ENCODE data around the gene POLR2J. TPM values are rescaled to one million over a fixed set of nuclear protein-coding genes. Genes with fewer than 3 reads are reported as not detected.

POLR2J gene
- total and polyA plus RNA-seq, 10 of the 15 experiments (the other 5 are each of a cell fraction or from before 2014, with no cell fraction given) = 16.4 to 119 (median 77.4) TPM

- TF ChIP-seq ETV6 (conservative IDR thresholded peaks at IDR 0.05 in 1 of 2, IDR thresholded peaks at IDR 0.05 in 1 of 2; ENCODE audit: borderline replicate concordance in 1 of 2, low read depth in 1 of 2) (no peak; a peak in 1 of 4 replicates), NFYA (IDR thresholded peaks at IDR 0.05; ENCODE audit: borderline replicate concordance, low read depth, low read length) (no peak), RUNX3 (IDR thresholded peaks at IDR 0.05; ENCODE audit: low read length) (peak; percentile 74), YY1 (IDR thresholded peaks at IDR 0.05; ENCODE audit: low read depth, low read length) (no peak), HDAC6 (IDR thresholded peaks at IDR 0.05; ENCODE audit: unreplicated experiment) (no peak), TARDBP (IDR thresholded peaks at IDR 0.05; ENCODE audit: borderline replicate concordance) (no peak), NFIC (IDR thresholded peaks at IDR 0.05; ENCODE audit: low read depth, low read length) (no peak), KAT2A (conservative IDR thresholded peaks at IDR 0.05; ENCODE audit: control insufficient read depth, low read depth, low read length) (no peak), TCF3 (IDR thresholded peaks at IDR 0.05; ENCODE audit: borderline replicate concordance, insufficient read depth, low read depth, low read length) (peak; percentile 92), E2F8 (IDR thresholded peaks at IDR 0.05; ENCODE audit: low read depth, partially characterized antibody) (no peak), KDM1A (IDR thresholded peaks at IDR 0.05; ENCODE audit: borderline replicate concordance) (no peak), NBN (IDR thresholded peaks at IDR 0.05) (peak; percentile 80), PAX8 (IDR thresholded peaks at IDR 0.05) (no peak), EED (IDR thresholded peaks at IDR 0.05; ENCODE audit: low read depth) (peak; percentile 92), POU2F2 (IDR thresholded peaks at IDR 0.05; ENCODE audit: borderline replicate concordance, low read depth, low read length) (no peak), JUND (IDR thresholded peaks at IDR 0.05; ENCODE audit: low read depth, low read length) (no peak), HSF1 (IDR thresholded peaks at IDR 0.05; ENCODE audit: low read depth, low read length) (no peak), ASH2L (IDR thresholded peaks at IDR 0.05; ENCODE audit: borderline replicate concordance, low read depth) (no peak)
- TF ChIP-seq, protein P1, sequence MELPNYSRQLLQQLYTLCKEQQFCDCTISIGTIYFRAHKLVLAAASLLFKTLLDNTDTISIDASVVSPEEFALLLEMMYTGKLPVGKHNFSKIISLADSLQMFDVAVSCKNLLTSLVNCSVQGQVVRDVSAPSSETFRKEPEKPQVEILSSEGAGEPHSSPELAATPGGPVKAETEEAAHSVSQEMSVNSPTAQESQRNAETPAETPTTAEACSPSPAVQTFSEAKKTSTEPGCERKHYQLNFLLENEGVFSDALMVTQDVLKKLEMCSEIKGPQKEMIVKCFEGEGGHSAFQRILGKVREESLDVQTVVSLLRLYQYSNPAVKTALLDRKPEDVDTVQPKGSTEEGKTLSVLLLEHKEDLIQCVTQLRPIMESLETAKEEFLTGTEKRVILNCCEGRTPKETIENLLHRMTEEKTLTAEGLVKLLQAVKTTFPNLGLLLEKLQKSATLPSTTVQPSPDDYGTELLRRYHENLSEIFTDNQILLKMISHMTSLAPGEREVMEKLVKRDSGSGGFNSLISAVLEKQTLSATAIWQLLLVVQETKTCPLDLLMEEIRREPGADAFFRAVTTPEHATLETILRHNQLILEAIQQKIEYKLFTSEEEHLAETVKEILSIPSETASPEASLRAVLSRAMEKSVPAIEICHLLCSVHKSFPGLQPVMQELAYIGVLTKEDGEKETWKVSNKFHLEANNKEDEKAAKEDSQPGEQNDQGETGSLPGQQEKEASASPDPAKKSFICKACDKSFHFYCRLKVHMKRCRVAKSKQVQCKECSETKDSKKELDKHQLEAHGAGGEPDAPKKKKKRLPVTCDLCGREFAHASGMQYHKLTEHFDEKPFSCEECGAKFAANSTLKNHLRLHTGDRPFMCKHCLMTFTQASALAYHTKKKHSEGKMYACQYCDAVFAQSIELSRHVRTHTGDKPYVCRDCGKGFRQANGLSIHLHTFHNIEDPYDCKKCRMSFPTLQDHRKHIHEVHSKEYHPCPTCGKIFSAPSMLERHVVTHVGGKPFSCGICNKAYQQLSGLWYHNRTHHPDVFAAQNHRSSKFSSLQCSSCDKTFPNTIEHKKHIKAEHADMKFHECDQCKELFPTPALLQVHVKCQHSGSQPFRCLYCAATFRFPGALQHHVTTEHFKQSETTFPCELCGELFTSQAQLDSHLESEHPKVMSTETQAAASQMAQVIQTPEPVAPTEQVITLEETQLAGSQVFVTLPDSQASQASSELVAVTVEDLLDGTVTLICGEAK (IDR thresholded peaks at IDR 0.05; ENCODE audit: borderline replicate concordance) = no peak
- TF ChIP-seq, protein P2, sequence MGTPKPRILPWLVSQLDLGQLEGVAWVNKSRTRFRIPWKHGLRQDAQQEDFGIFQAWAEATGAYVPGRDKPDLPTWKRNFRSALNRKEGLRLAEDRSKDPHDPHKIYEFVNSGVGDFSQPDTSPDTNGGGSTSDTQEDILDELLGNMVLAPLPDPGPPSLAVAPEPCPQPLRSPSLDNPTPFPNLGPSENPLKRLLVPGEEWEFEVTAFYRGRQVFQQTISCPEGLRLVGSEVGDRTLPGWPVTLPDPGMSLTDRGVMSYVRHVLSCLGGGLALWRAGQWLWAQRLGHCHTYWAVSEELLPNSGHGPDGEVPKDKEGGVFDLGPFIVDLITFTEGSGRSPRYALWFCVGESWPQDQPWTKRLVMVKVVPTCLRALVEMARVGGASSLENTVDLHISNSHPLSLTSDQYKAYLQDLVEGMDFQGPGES (IDR thresholded peaks at IDR 0.05) = no peak
Measured at GRCh38 chr7:102444961-102445673, 33.6 kb downstream of the POLR2J start (continued).
